ENCODE measurements around the gene NAALAD2.

Gene NAALAD2

DNA sequence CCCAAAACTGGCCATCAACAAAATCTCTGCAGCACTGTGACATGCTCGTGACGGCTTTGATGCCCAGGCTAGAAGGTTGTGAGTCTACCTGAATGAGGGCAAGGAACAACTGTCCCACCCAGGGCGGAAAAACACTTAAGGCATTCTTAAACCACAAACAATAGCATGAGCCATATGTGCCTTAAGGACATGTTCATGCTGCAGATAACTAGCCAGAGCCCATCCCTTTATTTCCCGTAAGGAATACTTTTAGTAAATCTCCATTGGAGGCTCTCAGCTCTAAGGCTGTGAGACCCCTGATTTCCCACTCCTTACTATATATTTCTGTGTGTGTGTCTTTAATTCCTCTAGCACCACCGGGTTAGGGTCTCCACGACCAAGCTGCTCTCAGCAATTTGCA lies 85.0 kb downstream of the NAALAD2 start:
- peaks cover 50% of the 10 kb centered on the region for H3K4me1 Mint-ChIP-seq
- H3K9me3 Mint-ChIP-seq: peaks cover 11% of the 10 kb centered on the region
- H3K27me3 Mint-ChIP-seq (ENCODE audit: low read depth, poor library complexity): no peaks in the 10 kb centered on the region
- H3K4me3 Mint-ChIP-seq: peak overlapping the region; percentile 4
- peaks cover 38% of the 10 kb centered on the region for H3K36me3 Mint-ChIP-seq (ENCODE audit: low read depth)
- DNase-seq: no peak
- TF ChIP-seq, protein P1, sequence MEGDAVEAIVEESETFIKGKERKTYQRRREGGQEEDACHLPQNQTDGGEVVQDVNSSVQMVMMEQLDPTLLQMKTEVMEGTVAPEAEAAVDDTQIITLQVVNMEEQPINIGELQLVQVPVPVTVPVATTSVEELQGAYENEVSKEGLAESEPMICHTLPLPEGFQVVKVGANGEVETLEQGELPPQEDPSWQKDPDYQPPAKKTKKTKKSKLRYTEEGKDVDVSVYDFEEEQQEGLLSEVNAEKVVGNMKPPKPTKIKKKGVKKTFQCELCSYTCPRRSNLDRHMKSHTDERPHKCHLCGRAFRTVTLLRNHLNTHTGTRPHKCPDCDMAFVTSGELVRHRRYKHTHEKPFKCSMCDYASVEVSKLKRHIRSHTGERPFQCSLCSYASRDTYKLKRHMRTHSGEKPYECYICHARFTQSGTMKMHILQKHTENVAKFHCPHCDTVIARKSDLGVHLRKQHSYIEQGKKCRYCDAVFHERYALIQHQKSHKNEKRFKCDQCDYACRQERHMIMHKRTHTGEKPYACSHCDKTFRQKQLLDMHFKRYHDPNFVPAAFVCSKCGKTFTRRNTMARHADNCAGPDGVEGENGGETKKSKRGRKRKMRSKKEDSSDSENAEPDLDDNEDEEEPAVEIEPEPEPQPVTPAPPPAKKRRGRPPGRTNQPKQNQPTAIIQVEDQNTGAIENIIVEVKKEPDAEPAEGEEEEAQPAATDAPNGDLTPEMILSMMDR (IDR thresholded peaks at IDR 0.05): no peak
- no peak overlapping the region for H3K27ac Mint-ChIP-seq

- no peak for DNase-seq
- Mint-ChIP-seq H3K4me3 (peak overlapping the region; percentile 99), H3K4me1 (peaks cover 50% of the 10 kb centered on the region), H3K36me3 (ENCODE audit: low read depth) (peaks cover 38% of the 10 kb centered on the region), H3K27ac (peak overlapping the region; percentile 7), H3K27me3 (ENCODE audit: low read depth, poor library complexity) (no peaks in the 10 kb centered on the region), H3K9me3 (peaks cover 11% of the 10 kb centered on the region)
- TF ChIP-seq, protein P1 (IDR thresholded peaks at IDR 0.05): no peak
These were observed 85.9 kb downstream of the NAALAD2 start for GRCh38 chr11:90220391-90220790.

- H3K9me3 Mint-ChIP-seq: peaks cover 11% of the 10 kb centered on the region
- peak overlapping the region; percentile 100 for H3K27ac Mint-ChIP-seq
- TF ChIP-seq, protein P1 (IDR thresholded peaks at IDR 0.05): no peak
- peaks cover 44% of the 10 kb centered on the region for H3K4me1 Mint-ChIP-seq
- peaks cover 30% of the 10 kb centered on the region for H3K36me3 Mint-ChIP-seq (ENCODE audit: low read depth)
- H3K4me3 Mint-ChIP-seq: peak overlapping the region; percentile 99
- H3K27me3 Mint-ChIP-seq (ENCODE audit: low read depth, poor library complexity): no peaks in the 10 kb centered on the region
- DNase-seq: no peak
These were observed 87.5 kb downstream of the NAALAD2 start for GRCh38 chr11:90221803-90222458.

- H3K27ac Mint-ChIP-seq: peak within 1 kb of the TSS; percentile 100
- H3K9me3 Mint-ChIP-seq: peaks cover 11% of the 10 kb centered on the region
- H3K4me3 Mint-ChIP-seq: peak within 1 kb of the TSS; percentile 99
- TF ChIP-seq, protein P1 (IDR thresholded peaks at IDR 0.05): no peak
- peaks cover 44% of the 10 kb centered on the region for H3K4me1 Mint-ChIP-seq
- peaks cover 26% of the 10 kb centered on the region for H3K36me3 Mint-ChIP-seq (ENCODE audit: low read depth)
- peak; percentile 89 for DNase-seq
- no peaks in the 10 kb centered on the region for H3K27me3 Mint-ChIP-seq (ENCODE audit: low read depth, poor library complexity)
These were observed 88.2 kb downstream of the NAALAD2 start, which contains the start of gene CHORDC1 for GRCh38 chr11:90222459-90223247. TSS of gene CHORDC1 (minus strand) at chr11:90223049. CDS start at chr11:90222954, 95 bp downstream.

DNA sequence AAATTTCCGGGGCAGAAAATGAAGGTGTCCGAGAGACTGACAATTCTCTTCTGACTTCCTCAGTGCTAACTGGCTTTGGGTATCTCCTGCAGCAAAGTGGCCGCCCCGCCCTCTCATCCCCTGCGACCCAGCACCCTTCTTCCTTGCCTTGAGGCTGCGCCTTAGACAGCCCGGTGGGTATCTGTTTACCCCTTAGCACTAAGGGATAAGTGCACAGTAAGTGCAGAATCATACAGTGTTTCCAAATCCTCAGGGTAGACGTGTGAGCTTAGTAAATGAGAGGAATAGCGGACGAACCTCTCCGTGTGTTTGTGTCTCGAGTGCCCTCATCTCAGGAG lies 88.8 kb downstream of the NAALAD2 start:
- Mint-ChIP-seq H3K27me3 (ENCODE audit: low read depth, poor library complexity) (no peaks in the 10 kb centered on the region), H3K9me3 (peaks cover 11% of the 10 kb centered on the region), H3K4me1 (peaks cover 40% of the 10 kb centered on the region), H3K36me3 (ENCODE audit: low read depth) (peaks cover 22% of the 10 kb centered on the region), H3K27ac (peak overlapping the region; percentile 90), H3K4me3 (peak overlapping the region; percentile 99)
- TF ChIP-seq, protein P1 (IDR thresholded peaks at IDR 0.05): no peak
- DNase-seq: no peak

Measured in nephron progenitor cell (in vitro differentiated cells).